HG03045 (cell line): Measurements from ENCODE around the gene NPY4R2.
"Not testable (repeated sequence)": the region's sequence is repeated elsewhere in the genome, so short reads cannot be mapped to it uniquely, and the experiment has no call there.

ENCODE experiments used
- ATAC-seq: cut with Tn5 transposase; IDR thresholded peaks from one replicate; pipeline ENCODE4 v1.9.1; 2021; ENCODE audit warnings: mild to moderate bottlenecking, moderate library complexity; ENCODE audit not compliant: unreplicated experiment

NPY4R2 gene

DNA sequence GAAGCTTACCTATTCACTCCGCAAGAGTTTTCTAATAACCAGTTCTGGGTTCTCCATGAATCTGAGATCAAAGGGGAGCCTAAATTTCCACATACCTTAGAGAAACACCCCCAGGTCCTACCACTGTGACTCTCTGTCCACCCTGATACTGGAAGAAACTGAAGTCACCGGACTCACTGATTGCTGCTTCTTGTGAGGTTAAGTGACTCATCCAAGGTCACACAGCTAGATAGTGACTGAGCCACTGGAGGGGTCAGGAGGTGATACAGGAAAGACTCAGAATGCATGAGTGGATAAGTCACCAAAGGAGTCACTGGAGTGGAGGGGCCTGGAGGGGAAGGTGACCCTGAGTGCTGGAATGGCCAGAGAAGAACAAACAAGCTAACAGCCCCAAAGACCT lies 9.8 kb downstream of the NPY4R2 start:
- not testable (repeated sequence) for ATAC-seq

DNA sequence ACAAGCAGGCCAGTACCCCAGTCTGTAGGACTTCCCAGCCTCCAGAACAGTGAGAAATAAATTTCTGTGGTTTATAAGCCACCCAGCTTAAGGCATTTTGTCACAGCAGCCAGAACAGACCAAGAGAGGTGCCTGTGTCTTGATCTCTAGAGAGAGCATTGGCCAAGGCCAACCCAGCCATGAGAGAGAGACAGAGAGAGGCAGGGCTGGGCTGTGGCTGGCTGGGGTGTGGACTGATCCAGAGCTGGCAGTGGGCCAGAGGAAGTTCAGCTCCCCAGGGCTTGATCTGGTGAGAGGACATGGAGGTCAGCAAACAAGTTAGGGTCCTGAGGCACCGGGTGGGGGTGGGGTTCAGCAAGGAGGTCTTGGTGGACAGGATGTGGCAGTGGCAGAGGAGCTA lies 14.4 kb downstream of the NPY4R2 start:
- not testable (repeated sequence) for ATAC-seq

DNA sequence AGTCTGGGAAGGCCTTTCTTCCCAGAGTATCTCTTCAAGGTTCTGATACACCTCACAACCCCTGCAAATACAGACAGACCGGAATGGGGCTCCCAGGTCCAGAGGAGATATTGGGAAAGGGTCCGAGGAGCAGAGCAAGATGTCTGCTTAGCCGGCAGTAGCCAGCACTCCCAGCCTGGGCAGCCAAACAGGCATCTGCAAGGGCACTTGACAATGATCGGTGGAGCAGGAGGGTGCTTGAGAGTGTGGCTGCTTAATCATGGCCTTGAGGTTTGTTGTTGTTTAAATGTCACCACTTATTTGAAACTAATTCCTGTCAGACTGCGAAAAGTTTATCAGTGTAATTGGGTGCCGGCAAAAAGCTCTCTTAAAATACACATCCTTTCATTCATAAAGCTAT lies 15.0 kb downstream of the NPY4R2 start:
- not testable (repeated sequence) for ATAC-seq

DNA sequence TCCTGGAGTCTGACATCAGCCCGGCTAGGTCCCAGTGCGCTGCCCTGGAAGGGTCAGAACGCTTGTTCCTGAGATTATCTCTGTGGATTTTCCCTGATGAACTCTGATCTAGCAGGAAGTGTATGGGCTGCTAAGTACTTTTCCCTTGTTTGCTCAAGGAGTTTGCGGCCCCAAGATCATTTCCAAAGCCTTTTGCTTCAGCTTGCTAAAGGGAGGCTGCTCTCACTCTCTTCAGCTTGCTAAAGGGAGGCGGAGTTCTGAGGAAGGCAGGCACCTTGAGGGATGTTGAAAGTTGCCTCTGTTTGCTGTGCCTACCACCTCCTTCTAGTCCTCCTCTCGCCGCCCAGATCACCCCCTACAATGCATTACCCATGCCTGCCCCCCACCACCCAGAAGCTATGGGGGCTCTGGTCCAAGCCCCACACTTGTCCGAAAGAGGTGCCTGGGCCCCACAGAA lies 18.3 kb downstream of the NPY4R2 start:
- not testable (repeated sequence) for ATAC-seq

DNA sequence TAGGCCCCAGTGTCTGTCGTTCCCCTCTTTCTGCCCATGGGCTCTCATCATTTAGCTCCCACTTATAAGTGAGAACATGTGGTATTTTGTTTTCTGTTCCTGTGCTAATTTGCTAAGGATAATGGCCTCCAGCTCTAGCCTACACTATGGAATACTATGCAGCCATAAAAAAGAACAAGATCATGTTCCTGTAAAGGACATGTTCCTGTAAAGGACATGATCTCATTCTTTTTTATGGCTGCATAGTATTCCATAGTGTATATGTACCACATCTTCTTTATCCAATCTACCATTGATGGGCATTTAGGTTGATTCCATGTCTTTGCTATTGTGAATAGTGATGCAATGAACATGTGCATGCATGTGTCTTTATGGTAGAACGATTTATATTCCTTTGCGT lies 19.2 kb downstream of the NPY4R2 start:
- not testable (repeated sequence) for ATAC-seq

DNA sequence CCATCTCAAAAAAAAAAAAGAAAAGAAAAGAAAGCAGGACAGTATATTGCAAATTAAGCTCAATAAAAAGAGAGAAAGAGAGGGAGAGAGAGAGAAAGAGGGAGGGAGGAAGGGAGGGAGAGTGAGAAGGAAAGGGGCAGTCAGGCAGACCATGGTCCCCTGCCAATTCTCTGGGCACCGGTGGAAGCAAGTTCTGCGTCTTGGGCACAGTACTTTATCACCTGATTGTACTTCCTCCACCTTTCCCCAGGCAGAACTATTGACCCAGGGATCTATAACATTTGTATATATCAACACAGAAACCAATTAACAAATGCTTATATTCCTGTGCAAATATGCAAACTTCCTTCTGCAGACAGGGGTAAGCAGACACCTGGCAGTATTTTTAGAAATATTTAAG lies 22.4 kb downstream of the NPY4R2 start:
- not testable (repeated sequence) for ATAC-seq

DNA sequence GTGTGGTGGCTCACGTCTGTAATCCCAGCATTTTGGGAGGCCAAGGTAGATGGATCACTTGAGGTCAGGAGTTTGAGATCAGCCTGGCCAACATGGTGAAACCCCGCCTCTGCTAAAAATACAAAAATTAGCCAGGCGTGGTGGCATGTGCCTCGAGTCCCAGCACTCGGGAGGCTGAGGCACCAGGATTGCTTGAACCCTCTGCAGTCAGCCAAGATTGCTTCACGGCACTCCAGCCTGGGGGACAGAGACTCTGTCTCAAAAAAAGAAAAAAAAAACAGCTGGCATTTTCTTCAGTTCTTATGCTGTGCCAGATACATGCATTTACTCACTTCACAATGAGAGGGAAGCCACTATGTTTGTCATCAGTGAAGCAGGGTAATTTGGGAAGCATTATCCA lies 22.9 kb downstream of the NPY4R2 start:
- not testable (repeated sequence) for ATAC-seq

DNA sequence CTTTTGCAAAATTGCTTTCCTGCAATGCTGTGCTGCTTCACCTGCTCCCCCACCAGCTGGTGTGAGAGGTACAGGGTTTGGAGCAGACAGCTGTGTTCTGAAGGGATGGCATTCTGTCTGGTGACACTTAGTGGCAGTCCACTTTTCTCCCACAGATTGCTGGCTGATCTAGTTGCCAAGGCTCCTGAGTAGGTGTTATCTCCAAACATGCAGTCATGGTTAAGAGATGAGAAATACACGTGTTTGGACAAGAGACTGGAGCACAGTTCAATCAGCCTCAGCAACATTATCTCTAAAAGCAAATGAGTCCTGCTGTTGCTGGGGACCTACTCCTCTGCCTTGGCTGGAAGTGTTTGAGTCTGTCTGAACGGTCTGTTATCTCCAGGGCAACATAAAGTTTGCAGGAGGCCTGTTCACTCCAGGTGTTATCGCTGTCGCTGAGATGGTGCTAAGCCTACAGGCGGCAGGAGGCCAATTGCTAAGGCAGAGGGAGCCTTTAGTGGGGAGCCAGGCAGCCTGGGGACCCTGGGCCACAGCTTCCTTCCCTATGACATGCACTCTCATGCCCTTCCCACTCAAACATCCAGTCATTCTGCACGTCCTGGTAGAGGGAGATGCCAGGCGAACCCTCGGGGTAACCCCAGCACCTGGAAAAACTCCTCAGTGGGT lies 24.0 kb downstream of the NPY4R2 start:
- ATAC-seq = not testable (repeated sequence)

DNA sequence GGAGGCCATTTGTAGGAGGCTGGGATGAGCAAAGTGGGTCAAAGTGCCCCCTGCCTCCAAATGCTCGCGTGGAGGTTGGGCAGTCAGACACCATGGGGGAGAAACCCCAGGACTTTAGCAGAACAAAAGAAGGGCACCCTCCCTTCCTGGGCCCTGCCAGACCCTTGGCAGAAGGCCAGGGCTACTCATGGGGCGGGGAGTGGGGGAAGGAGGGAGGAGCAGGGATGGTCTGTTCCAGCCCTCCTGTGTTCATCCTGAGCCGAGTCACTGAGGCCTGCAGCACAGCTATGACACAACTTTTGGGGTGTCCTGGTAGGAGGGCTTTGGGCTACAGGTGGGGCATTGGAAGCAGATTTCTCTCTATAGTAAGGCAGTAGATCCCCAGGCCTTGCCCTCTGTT lies 24.9 kb downstream of the NPY4R2 start:
- not testable (repeated sequence) for ATAC-seq

DNA sequence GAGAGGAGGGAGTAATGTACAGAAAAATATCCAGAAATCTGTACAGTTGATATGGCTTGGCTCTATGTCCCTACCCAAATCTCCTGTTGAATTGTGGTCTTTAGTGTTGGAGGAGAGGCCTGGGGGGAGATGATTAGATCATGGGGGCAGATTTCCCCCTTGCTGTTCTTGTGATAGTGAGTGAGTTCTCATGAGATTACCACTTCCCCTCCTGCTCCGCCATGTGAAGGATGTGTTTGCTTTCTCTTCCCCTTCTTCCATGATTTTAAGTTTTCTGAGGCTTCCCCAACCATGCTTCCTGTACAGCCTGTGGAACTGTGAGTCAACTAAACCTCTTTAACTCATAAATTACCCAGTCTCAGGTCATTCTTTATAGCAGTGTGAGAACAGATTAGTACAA lies 29.0 kb downstream of the NPY4R2 start:
- ATAC-seq = not testable (repeated sequence)

DNA sequence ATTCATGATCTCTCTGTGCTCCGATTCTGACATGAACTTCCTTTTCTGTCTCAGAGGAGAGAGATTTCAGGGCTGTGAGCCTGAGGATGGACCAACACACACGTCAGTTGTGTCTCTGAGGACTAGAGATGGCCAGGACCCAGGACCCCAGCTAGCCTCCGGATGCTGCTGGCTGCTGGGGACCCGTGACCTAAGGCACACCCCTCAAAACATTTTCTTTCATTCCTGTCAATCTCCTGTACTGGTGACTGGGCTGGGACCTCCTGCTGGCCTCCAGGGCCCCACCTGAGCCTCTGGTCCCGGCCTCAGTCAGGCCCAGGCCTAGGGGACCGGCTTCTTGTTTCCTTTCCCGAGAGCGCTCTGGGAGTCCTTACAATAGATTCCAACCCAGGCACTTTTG lies 38.7 kb downstream of the NPY4R2 start:
- ATAC-seq = not testable (repeated sequence)

DNA sequence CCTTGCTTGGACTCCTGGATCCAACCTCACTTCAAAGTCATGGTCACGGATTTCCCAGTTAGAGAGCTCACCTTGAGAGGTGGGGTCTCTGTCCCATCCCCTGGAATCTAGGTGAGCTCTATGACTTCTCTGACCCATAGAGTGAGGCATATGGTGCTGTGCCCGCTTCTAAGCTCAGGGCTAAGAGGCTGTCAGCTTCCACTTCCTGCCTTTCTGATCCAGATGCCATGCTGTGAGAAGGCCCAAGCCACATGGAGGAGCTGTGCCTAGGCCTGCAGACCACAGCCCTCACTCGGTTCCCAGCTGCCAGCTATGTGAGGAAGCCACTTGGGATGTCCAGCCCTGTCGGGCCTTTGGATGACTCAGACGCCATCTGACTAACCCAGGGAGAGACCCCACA lies 41.2 kb downstream of the NPY4R2 start:
- not testable (repeated sequence) for ATAC-seq

DNA sequence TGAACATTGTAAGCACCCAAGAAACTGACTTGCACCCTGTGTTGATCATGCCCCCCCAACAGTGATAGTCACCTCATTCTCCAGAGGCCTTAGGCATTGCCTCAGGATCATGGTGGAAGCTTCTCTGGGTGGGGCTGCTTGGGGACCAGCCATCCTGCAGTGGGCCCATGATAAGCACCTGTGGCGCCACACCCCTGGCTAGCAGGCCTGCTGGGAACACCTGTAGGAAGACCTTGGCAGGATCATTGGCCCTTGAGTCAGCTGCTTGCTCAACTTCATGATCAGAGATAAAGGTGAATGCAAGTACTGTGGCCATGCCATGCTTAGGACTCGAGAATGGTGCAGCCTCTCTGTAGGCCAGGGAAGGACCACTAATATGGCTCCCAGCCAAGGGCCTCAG lies 42.2 kb downstream of the NPY4R2 start:
- ATAC-seq = not testable (repeated sequence)

DNA sequence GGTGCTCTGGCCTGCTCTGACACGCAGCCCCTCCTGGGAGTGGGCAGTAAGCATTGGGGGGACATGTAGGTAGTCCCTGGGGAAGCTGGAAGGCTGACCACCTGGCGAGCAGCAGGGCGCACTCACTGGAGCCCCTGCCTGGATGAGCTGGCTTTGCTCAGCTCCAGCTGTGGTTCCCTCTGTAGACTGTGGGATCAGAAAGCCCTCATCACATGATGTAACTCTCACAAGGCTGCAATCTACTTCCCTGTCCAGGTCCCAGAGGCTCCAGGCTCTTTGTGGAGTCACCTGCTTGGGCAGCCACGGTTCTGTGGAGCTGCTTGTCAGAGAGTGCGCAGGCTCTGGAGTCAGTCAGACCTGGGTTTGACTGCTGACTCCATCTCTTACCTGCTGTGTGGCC lies 44.3 kb downstream of the NPY4R2 start:
- ATAC-seq = not testable (repeated sequence)

DNA sequence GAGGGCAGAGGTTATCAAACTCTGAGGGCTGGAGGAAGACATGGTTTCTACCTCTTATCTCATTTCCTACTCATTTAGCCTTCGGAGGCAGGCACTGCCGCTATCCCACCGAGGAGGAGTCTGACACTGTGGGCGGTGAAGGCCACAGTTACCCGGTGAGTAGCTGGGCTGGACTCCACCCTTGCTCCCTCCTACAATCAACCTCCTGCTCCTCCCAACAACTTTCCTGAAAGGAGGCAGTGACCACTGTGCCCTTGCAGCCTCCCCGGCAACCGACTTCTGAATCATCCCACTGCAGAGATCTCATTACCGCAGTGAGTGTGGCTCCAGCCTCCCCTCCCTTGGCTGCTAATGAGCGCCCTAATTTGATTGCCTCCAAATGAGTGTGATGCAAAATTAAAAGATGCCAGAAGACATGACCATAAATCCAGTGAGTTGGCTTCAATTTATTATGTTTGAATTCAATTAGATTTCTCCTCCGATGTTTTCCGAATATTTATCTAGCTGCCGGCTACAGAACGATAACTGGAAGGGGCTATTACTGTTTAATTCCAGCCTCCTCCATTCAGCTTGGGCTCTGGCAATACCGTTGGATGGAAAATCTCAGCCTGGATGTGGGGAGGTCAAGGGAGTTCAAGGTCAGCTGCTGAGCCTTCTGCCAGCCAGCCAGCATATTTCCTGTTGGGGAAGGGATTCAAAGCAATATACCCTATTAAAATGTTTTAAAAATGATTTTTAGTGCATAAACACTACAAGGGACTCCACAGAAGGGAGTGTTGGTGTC lies 46.0 kb downstream of the NPY4R2 start:
- not testable (repeated sequence) for ATAC-seq

DNA sequence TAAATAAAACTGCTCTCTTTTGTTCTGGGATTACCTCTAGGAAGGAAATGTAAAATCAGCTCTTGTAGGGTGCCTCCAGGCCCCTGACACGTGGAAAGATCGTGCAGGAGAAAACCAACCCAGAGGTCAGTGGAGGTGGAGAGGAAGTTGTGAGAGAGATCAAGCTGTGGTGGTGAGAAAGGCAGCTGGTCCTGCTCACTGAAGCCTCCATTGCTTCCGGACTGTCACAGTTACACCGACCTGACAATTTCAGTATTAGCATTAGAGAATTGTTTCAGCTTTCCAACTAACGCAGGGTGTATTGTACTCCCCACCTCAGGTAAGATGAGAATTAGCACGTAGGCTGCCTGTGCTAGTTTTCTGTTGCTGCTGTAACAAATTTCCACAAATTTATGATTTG lies 50.5 kb downstream of the NPY4R2 start:
- not testable (repeated sequence) for ATAC-seq

DNA sequence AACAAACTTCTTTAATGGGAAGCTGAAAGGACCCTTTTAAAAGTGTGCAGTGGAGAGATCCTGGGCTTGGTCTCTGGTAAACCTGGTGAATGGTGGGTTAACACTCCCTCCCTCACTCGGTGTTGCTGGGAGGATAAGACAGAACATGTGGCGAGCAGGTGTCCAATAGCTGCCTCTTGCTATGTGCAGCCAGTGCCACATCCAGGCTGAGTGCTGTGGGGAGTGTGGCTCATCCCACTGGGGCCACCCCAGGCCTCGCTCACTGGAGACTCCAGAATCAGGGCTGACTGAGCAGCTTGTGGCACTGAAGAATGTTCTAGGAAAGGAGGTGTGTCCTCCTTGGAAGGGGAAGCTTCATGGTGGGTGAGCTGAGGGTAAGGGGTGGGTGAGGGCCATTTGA lies 51.6 kb downstream of the NPY4R2 start:
- not testable (repeated sequence) for ATAC-seq

DNA sequence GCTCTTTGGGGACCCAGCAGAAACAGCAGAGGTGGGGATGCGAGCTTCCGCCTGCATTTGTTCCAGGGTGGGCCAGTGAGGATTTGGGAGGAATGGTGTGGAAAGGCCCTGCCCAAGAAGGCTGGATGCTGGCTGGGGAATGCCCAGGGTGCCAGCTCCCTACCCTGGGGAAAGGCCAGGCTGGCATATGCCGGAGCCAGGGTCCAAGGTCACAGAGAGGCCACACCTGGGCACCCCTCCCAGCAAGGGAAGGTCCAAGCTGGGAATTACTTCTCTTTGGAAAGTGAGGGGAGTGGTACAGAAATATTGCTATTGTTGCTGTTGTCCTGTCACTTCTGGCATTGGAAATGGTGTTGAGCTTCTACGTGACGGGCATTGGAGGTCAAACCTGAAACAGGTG lies 53.1 kb downstream of the NPY4R2 start:
- not testable (repeated sequence) for ATAC-seq

DNA sequence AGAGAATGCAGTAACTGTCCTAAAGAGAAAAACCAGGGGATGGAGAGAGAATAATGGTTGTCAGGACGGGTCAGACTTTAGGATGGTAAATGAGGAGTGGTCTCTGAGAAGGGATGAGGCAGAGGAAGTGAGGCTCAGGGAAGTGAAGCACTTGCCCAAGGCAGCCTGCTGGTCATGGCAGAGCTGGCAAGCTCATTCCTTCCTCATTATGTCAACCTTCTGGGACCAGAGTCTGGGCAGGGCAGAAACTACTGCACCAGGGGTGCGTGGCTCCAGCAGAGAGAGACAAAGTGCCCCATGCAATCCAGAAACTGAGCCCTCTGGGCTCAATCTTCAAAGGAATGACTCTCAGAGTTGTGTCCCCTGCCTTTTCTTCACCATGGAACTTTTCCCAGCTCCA lies 53.6 kb downstream of the NPY4R2 start:
- ATAC-seq = not testable (repeated sequence)
